ENCODE results near the gene VAPB. TPM values are rescaled to one million over a fixed set of nuclear protein-coding genes. Genes with fewer than 3 reads are reported as not detected.
"Not testable (repeated sequence)": the region's sequence is repeated elsewhere in the genome, so short reads cannot be mapped to it uniquely, and the experiment has no call there.

VAPB gene, protein sequence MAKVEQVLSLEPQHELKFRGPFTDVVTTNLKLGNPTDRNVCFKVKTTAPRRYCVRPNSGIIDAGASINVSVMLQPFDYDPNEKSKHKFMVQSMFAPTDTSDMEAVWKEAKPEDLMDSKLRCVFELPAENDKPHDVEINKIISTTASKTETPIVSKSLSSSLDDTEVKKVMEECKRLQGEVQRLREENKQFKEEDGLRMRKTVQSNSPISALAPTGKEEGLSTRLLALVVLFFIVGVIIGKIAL
- 72.4 TPM for total RNA-seq
- long read RNA-seq, full-length matches to known transcripts: 59 of 67 reads
- long read RNA-seq, partial matches to known transcripts: 0 of 67 reads
- long read RNA-seq, other reads (novel, unspliced or antisense): 8 of 67 reads

DNA sequence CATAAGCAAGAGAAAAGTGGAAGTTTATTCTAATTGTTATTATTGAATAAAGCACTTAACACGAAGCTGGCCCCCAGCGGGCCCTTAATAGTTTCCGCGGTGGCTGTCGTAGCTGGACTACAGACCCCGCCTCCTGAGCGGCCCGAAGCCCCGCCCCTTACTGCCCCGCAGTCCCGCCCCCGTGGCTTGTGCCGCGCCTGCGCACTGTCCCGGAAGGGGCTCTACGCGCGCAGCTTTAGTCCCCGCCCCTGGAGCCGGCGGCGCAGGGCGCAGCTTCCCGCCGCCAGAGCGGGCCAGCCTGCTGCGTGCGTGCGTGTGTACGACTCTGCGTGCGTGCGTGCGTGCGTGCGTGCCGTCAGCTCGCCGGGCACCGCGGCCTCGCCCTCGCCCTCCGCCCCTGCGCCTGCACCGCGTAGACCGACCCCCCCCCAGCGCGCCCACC, at the start of gene VAPB:
TSS of gene VAPB (plus strand) at position 348 of the 442 bp plus-strand sequence. CDS start 231 bp downstream, outside the sequence.
- ATAC-seq (peak; percentile 100), DNase-seq (ENCODE audit: missing footprints) (peak; percentile 98)
- intact Hi-C loops (cut with DNase I): loop anchor here (2.0 to 5.0 kb wide), 2 partner anchors 58 to 80 kb away; partner anchors contain the start of gene RAB22A

DNA sequence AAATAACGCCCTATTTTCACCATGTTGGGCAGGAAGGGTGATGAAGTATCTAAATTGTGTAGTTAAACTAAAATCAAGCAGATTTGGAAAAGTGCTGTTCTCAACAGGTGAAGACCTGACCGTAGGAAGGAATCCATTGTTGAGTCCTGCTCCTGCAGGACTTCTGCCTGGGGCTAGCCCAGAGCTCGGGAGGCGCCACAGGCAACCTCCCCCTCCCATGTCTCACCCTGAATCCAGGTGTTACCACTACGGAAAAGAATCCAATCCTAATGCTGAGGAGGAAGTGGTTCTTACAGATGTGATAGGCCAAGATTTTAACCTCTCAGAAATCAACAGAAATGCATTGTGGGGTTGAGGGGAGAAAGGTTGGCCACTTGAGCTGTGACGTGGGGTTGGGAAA, 49.3 kb upstream of the VAPB start:
- intact Hi-C loops (cut with DNase I): no loop called here
- ATAC-seq (no peak), DNase-seq (ENCODE audit: missing footprints) (no peak)

DNA sequence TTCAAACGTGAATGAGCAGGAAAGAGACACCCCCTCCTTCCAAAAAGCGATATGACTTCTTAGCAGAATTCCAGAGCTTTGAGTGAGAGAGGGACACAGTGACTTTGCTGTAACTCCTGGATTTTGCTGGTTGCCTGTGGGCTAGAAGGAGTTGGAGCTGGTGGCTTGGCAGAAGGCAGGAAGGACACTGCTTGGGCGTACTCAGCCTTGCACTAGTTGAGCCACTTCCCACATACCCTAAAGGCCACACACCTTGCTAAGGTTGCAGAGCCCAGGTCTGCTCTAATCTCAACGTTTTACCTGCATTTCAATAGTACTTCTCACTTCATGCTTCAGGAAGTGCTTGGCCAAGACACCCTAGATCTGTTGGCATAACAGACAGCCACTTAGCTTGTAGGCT, 48.9 kb upstream of the VAPB start:
- no peak for ATAC-seq
- DNase-seq (ENCODE audit: missing footprints): no peak
- intact Hi-C loops (cut with DNase I): no loop called here

DNA sequence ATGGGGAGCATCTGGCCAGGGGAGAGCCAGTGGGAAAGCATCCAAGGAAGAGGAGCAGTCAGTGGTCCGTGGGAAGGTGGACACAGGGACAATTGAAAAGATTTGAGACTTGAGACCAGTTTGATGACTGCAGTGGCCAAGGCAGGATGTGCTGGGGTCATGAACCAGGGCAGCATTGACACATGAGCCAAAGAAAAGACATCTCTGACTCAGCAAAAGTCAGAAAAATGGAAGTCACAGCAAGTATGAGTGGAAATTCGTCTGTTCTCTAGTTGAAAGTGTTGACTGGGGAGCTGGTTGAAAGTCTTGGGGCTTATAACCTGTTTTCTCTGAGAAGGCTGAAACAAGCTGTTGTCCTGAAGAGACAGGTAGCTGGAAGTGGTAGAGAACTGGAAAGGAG, 48.2 kb upstream of the VAPB start:
- DNase-seq (ENCODE audit: missing footprints): no peak
- intact Hi-C loops (cut with DNase I): no loop called here
- no peak for ATAC-seq

DNA sequence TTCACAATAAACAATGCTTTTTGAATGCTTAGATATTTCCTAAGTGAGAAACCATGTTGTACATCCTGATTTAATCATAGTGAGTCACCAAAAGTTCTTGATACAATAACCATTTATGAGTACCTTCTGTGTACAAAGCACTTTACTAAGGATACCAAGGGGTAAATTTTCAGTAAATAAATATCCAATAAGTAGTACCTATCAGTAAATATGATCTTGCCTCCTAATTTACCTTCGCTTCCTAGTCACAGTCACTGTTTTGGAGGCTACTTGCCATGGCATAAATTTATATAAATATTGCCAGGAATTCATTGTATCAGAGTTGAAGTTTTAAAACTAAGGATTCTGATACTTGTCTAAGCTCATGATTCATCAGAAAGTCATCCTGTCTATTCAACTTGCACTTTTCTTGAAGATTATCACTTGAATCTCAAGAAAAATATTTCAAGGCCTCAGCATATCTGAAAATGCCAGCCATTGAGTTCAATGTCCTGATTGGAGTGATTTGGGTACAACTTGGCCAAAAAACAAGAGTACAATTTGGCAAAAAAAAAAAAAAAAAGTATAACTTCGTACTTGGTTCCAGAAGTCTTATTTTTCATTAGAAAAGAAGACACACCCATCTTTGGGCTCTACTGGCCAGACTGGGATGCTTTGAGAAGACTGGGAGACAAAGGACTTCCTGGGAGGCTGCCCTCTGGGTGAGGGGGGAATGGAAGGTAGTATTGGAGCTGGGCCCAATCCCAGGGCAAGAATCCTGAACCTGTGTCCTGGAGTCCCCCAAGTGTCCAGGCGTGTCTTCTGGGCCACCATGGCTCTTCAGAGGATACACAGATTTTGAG, 46.7 kb upstream of the VAPB start:
- intact Hi-C loops (cut with DNase I): no loop called here
- ATAC-seq (no peak), DNase-seq (ENCODE audit: missing footprints) (no peak)

DNA sequence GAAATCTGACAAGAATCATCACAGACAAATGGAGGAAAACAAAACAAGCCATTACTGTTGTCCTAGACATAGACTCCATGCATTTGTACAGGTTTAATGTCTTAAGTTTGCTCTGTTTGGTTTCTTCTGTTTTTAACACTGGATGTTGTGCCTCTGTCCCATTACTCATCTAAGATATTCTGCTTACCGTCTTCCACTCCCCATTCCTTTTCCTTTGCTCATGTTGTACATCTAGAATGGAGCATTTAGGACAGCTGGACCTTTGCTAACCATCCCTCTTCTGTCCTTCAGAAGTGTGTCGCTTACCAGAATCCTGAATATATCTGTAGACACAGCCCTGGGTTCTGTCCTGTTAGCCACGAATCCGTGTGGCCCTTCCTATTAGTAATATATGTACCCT, 44.3 kb upstream of the VAPB start:
- intact Hi-C loops (cut with DNase I): no loop called here
- ATAC-seq (no peak), DNase-seq (ENCODE audit: missing footprints) (no peak)

DNA sequence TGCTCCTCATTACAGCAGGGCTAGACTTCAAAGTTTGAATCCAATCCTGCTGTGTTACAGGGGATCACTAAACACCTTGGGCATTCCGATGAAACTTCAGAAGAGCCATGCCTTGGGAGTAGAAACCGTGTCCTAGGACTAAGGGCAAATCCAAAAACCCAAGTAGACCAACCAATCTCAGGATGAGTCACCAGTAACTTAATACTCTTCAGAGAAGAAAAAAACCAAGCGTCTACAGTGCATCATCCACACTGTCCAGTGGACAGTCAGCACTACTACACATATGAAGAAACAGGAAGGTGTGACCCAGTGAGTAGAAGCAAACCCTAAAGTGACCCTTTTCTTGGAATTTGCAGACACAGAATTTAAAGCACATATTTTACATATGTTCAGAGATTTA, 39.5 kb upstream of the VAPB start:
- ATAC-seq: no peak
- intact Hi-C loops (cut with DNase I): no loop called here
- no peak for DNase-seq (ENCODE audit: missing footprints)

DNA sequence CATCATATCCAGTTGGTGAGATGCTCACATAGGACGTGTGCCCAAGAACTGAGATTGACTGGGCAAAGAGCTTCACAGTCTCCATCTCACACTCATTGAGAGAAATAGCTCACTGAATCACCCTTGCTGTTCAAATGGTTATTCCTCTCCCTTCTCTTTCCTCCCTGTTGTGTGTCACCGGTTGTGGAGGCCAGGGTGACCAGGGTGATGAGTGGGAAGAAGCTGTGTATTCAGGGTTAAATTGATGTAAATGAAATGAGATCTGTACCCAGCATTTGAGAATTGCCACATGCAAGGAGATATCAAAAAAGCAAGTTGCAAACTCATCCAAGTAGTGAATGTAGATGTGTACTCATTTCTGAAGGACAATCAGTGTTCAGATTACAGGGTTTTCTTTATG, 36.6 kb upstream of the VAPB start:
- DNase-seq (ENCODE audit: missing footprints) (no peak), ATAC-seq (no peak)
- intact Hi-C loops (cut with DNase I): no loop called here

DNA sequence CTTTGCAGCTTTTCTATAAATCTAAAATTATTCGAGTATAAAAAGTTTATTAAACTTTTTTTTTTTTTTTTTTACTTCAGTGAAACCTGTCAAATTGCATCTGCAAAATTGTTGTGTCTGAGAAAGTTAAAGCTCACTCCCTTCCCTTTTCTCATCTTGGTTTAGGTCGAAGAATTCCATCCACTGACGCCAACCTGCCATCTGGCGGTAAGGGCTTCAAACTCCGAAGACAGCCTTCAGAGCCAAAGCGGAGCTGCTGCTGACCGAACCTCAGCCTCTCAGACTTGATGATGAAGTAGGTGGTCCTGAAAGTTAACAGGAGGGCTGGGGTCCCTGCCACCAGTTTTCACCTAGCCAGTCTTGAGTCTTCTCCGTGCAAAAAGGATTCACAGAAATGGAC, 29.6 kb upstream of the VAPB start:
- intact Hi-C loops (cut with DNase I): no loop called here
- no peak for ATAC-seq
- no peak for DNase-seq (ENCODE audit: missing footprints)

DNA sequence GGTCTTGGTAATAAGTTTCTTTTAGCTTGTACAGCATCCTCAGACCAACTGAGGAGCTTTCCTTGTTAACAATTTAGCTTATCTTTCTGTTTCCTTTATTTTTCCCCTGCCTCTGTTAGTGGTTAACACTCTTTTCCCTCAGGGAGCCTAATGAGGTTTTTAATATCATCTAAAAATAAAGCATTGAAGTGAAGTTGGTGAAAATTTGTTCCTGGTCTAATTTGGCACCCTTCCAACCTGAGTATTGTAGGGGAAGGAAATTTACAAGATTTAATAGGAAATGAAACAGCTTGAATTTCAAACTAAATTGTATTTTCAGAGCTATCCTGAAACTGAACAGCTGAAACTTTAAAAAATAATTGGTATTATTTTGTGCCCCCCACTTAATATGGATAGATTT, 28.1 kb upstream of the VAPB start:
- ATAC-seq: no peak
- intact Hi-C loops (cut with DNase I): no loop called here
- DNase-seq (ENCODE audit: missing footprints): no peak

DNA sequence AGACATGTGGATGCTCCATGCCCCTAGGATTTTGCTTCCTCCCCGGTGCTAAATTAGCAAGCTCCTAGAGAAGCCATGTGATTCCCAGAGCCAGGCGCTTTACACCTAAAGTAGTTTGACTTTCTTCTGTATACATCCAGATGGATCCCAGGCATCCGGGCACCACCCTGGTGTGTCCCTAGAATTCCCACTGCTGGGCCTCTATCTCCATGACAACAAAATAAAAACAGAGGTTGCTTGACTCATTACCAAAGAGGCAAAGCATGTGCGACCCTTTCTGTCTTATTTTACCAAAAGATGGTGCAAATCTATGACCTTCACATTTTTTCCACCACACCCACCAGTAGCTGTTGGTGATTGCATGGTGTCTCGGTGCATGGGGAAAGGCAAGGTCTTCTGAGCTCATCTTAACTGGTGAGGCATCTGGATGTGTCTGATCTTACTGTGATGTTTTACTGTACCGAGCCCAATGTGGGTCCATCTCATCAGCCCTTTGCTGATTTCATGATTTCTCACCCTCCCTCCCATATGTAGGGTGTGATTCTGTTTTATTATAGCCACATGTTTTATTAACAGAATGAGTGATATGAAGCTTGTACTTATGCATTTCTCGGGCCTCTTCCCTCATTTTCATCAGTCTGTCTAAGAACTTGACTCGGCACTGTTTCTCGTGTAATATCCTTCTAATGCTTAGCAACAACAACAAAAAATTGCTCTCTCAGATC, 27.4 kb upstream of the VAPB start:
- DNase-seq (ENCODE audit: missing footprints) (no peak), ATAC-seq (peak; percentile 52)
- intact Hi-C loops (cut with DNase I): no loop called here

DNA sequence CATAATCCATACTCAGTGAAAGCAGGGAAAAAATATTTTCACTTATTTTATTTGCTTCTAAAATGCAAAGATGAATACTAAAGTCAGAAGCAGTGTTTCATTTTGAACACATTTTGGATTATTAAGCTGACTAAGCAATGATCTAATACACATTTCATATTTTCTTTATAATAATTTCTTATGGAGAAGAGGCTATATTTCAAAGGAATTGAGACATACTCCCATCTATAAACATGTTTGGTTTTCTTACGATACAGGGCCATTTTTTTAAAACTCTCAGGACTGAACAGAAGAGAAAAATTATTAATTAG, 26.9 kb upstream of the VAPB start:
- intact Hi-C loops (cut with DNase I): no loop called here
- ATAC-seq (no peak), DNase-seq (ENCODE audit: missing footprints) (no peak)

DNA sequence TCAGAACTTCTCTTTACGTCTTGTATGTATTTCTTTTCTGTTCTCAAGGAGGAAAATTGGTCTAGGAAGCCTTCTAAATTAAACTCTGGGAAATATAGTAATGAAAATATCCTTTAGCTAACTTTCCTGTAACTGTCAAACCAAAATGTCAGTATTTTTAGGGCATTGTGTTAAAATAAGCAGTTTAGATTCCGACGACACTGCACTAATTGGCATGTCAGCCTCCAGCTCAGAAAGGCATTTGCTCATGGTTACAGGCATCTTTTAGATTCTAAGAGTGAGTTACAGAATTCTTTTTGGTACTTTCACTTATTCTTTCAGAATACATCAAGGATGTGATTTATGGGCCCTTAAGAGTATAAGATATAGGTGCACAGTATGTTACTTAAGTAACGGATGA, 26.1 kb upstream of the VAPB start:
- ATAC-seq (no peak), DNase-seq (ENCODE audit: missing footprints) (no peak)
- intact Hi-C loops (cut with DNase I): no loop called here

DNA sequence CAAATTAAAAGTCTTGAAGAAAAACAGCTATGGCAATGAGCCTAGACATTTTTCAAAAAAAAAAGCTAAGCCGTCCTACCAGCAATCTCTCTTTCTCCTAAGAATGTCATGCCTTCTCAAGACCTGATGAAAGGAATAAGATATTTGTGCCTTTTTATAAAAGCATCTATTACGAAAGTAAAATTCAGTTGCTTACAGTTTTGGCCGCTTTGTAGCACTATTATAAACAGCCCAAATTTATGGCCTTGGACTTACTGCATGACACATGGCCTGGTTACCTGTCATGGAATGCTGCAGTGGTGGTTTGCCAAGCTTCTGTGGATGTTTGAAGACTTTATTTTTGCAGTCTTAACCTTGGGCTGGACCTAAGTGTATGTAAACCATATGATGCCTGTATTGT, 22.2 kb upstream of the VAPB start:
- intact Hi-C loops (cut with DNase I): no loop called here
- DNase-seq (ENCODE audit: missing footprints) (no peak), ATAC-seq (no peak)

DNA sequence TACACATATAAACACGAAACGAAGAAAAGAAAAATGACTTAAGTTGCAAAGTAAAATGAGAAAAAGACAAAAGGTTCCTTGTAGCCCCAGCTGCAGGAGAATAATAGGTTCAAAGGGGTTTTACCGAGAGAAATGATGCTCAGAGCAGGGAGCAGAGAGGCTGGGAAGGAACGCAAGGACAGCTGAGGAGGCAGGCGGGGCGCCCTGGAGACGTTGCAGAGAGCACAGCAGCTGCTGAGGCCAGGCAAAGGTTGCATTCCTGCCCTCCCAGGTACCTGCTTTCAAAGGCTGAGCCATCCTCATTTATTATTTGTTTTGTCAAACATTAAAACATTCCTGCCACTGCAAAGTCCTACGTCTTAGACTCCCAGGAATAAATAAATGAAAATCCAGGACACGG, 16.2 kb upstream of the VAPB start:
- DNase-seq (ENCODE audit: missing footprints) (no peak), ATAC-seq (no peak)
- intact Hi-C loops (cut with DNase I): no loop called here

DNA sequence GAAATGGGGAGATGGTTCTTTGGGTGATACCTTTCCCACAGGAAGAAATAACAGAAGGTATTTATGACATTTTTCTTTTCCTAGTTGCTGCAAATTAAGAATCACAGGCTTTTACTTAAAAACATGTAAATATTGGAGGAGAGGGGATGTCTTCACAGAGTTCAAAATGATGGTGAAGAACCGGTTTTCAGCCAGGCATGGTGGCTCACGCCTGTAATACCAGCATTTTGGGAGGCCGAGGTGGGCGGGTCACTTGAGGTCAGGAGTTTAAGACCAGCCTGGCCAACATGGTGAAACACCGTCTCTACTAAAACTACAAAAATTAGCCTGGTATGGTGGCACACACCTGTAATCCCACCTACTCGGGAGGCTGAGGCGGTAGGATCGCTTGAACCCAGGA, 15.7 kb upstream of the VAPB start:
- intact Hi-C loops (cut with DNase I); ATAC-seq; DNase-seq (ENCODE audit: missing footprints): not testable (repeated sequence)

DNA sequence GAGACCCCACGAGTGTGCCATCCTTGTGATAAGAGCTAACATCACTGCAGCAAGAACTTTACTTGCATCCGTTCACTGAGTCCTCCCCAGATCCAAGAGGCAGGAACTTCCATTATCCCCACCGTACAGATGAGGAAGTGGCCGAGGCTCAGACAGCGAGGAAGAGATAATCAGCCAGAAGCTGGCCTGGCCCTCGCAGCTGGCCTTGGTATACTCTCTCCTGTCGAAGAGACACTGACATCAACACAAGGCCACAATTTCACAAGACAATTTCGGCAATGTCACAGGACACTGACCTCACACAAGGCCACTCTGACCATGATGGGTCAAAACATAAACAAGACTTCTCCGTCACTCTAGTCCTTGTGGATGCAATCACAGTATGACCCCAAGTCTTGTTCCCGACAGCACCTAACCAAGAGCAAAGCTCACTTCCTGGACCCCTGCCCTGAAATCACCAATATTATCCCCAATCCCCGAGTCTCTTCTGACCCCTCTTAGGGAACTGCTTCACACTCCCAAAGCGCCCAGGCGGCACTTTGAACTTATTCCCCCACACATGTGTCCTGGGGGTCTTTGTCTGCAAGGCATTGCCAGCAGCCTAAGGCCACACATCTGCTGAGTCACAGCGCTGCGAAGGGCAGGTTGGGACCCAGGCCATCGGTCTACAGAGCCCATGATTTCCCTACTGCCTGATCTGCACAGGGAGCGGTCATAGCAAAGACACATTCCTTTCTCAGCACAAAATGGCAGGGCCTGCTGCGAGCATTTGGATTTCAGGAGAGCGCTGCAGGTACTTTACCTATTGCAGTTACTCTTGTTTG, 14.8 kb upstream of the VAPB start:
- DNase-seq (ENCODE audit: missing footprints) (no peak), ATAC-seq (no peak)
- intact Hi-C loops (cut with DNase I): no loop called here

DNA sequence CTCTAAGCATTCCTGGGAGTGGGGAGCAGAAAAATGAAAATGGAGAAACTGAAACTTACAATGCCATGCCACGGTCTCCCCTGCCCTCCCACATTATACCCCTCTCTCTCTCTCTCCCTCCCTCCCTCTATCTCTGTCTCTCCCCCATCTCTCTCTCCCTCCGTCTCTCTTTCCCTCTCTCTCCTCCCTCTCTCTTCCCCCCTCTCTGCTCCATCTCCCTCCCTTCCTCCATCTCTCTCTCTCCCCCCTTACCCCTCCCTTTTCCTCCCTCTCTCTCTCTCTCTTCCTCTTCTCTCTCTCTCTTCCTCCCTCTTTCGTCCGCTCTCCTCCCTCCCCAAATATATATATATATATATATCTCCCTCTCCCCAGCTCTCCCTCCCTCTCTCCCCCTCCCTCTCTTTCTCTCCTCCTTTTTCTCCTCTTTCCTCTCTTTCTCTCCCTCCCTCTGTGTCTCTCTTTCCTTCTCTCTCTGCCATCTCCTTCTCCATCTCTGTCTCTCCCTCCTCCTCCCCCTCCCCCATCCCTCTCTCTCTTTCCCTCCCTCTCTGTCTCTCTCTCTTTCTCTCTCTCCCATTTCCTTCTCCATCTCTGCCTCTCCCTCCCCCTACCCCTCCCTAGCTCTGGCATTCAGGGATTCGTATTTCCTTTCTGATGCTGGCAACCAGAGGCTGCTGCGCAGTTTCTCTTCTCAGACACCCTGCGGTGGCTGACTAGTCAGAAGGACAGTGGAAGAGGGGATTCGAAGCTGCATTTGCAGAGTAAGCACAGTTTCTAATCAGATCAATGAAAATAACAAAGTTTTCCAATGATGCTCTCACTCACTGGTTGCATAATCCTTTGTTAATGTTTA, 13.9 kb upstream of the VAPB start:
- DNase-seq (ENCODE audit: missing footprints) (no peak), ATAC-seq (no peak)
- intact Hi-C loops (cut with DNase I): no loop called here

Data from Right ventricle myocardium inferior (tissue), 1 donor.